Activated CD4-positive, alpha-beta memory T cell treated with anti-CD3 and anti-CD28 coated beads for 36 hours (primary cell): ENCODE data around the gene FRMPD3. TPM values are rescaled to one million over a fixed set of nuclear protein-coding genes. Genes with fewer than 3 reads are reported as not detected.

Experiments used
- CTCF ChIA-PET: fragments of 350-600 bp; sonication (Branson Sonifier 250); formaldehyde crosslinking; loops from one replicate; lab custom pipeline; 2021; ENCODE audit warnings: antibody characterized with exemption, inconsistent platforms; lab: Charles Lee
- POLR2A ChIA-PET: fragments of 350-600 bp; sonication (Branson Sonifier 250); formaldehyde crosslinking; loops from one replicate; lab custom pipeline; 2021; ENCODE audit warnings: antibody characterized with exemption; lab: Charles Lee
- DNase-seq: peaks from one replicate; pipeline ENCODE4 v3.0.0-alpha.2; 2020
- H3K27ac Mint-ChIP-seq: one replicate; pipeline ENCODE4 v1.8.0; 2021; ENCODE audit warnings: mixed read lengths
- H3K27me3 Mint-ChIP-seq: one replicate; pipeline ENCODE4 v1.8.0; 2021; ENCODE audit warnings: mixed read lengths
- H3K36me3 Mint-ChIP-seq: one replicate; pipeline ENCODE4 v1.8.0; 2021; ENCODE audit warnings: mixed read lengths
- H3K4me1 Mint-ChIP-seq: one replicate; pipeline ENCODE4 v1.8.0; 2021; ENCODE audit warnings: low read depth, mixed read lengths
- H3K4me3 Mint-ChIP-seq: one replicate; pipeline ENCODE4 v1.8.0; 2021; ENCODE audit warnings: mild to moderate bottlenecking, mixed read lengths
- H3K9me3 Mint-ChIP-seq: one replicate; pipeline ENCODE4 v1.8.0; 2021; ENCODE audit warnings: mixed read lengths
- intact Hi-C: fragments of 100-400 bp; cut with micrococcal nuclease; formaldehyde crosslinking; loops from one replicate; pipeline ENCODE4 v1.15.1; 2023
- total RNA-seq, 2 experiments: library from RNA; stranded (reverse); gene quantifications; one replicate each; pipeline ENCODE4 v1.2.3, GENCODE V29; 2021

Gene FRMPD3
- total RNA-seq, 2 experiments from 2014 or later: not detected

DNA sequence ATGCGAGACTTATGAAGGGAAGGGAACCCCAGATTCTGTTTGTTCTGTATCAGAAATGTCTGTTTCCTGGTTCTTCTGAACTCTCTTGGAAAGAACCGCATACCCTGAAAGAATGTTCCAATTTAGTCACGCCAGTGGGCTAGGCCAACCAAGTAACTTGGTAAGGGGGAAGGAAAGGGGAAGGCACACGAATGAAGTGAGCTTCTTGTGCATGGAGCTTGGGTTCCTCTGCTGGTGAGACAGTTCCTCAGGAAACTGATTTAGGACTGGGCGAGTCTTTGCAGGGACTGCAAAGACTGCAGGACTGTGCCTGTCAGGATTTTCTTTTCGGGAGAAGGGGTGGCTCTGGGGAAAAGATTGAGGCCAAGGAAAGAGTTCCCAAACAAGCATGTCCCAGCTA, 35.6 kb downstream of the FRMPD3 start:
- no peak overlapping the region for H3K4me3 Mint-ChIP-seq
- ChIA-PET POLR2A (no interaction called here), CTCF (interaction anchor here (1.0 kb wide), 1 partner anchor 292 kb away, joined by 3 read pairs; the partner anchor contains the start of gene NCBP2L)
- H3K27ac Mint-ChIP-seq: no peak overlapping the region
- DNase-seq: no peak
- H3K36me3 Mint-ChIP-seq: no peaks in the 10 kb centered on the region
- H3K27me3 Mint-ChIP-seq: no peaks in the 10 kb centered on the region
- intact Hi-C loops: no loop called here
- H3K4me1 Mint-ChIP-seq: no peaks in the 10 kb centered on the region
- no peaks in the 10 kb centered on the region for H3K9me3 Mint-ChIP-seq

DNA sequence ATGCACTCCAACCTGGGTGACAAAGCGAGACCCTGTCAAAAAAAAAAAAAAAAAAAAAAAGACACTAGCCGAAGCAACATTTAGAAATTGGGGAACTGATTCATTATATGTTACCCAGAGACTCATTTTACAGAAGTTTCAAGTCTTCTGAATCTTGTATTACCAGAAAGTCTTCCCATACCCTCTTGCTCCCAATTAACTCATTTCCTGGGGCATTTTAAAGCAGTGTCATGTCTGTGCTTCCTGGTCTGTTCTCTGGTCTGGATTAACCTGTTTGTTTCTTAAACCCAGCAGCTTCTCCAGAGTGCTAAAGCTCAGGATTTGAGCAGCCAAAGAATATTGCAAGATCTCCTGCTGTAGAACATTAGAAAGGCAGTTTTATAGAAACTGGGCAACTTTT, 43.7 kb downstream of the FRMPD3 start:
- POLR2A ChIA-PET: no interaction called here
- intact Hi-C loops: no loop called here
- Mint-ChIP-seq H3K4me3 (no peak overlapping the region), H3K4me1 (no peaks in the 10 kb centered on the region), H3K9me3 (no peaks in the 10 kb centered on the region), H3K27ac (no peak overlapping the region), H3K36me3 (no peaks in the 10 kb centered on the region), H3K27me3 (peaks cover 5% of the 10 kb centered on the region)
- DNase-seq: no peak
- CTCF ChIA-PET: no interaction called here

DNA sequence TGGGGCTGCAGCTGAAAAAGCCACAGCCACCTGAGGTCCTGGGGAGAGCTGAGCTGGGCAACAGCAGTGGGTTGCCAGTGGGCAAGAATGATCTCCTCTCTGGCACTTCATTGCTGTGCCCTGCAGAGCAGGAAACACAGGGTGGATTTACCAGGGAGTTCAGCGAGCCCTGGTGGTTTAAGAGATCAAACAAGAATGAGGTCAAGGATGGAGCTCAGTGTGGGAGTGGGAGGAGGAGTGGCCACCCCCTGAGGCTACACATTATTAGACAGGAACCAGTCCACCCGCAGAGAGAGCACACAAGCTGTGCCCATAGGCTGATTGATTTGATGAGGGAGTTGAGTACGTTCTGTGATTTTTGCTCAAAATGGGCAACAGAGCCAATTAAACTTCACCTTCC, 47.3 kb downstream of the FRMPD3 start:
- H3K4me3 Mint-ChIP-seq: no peak overlapping the region
- H3K36me3 Mint-ChIP-seq: no peaks in the 10 kb centered on the region
- DNase-seq: no peak
- no peaks in the 10 kb centered on the region for H3K4me1 Mint-ChIP-seq
- H3K27ac Mint-ChIP-seq: no peak overlapping the region
- ChIA-PET CTCF (no interaction called here), POLR2A (no interaction called here)
- peaks cover 4% of the 10 kb centered on the region for H3K27me3 Mint-ChIP-seq
- intact Hi-C loops: no loop called here
- no peaks in the 10 kb centered on the region for H3K9me3 Mint-ChIP-seq

Other genes with a start within 250 kb of the FRMPD3 start
- 1 to 10 TPM; 2.5 to 2.8 TPM for gene NUP62CL, start 243.2 kb upstream of the FRMPD3 start, total RNA-seq
- not detected for gene DNAAF6, start 243.0 kb upstream of the FRMPD3 start, total RNA-seq
- gene PRPS1, start 178.9 kb downstream of the FRMPD3 start, total RNA-seq: 100 to 1,000 TPM; 132 to 141 TPM